Measurements from ENCODE around the gene RND3.

The RND3 gene

DNA sequence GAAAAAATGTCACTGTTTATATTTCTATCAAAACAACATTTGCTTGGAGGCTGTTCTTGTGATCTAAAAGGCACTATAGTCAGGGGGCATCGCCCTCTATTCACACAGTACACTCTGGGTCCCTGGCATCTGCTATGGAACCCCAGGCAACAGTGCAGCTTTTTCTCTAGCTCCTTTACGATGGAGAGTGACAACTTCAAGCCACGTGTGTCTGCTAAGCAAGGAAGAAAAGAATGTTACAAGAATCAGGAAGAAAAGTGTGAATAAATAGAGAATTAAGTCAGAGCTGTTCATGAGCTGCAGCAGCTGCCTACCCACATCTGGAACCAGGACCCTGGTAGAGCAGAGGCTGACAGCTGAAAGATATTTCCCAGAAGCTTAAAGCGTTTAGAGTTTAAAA lies 11.2 kb downstream of the RND3 start:
- no peak for DNase-seq (ENCODE audit: low spot score)

DNA sequence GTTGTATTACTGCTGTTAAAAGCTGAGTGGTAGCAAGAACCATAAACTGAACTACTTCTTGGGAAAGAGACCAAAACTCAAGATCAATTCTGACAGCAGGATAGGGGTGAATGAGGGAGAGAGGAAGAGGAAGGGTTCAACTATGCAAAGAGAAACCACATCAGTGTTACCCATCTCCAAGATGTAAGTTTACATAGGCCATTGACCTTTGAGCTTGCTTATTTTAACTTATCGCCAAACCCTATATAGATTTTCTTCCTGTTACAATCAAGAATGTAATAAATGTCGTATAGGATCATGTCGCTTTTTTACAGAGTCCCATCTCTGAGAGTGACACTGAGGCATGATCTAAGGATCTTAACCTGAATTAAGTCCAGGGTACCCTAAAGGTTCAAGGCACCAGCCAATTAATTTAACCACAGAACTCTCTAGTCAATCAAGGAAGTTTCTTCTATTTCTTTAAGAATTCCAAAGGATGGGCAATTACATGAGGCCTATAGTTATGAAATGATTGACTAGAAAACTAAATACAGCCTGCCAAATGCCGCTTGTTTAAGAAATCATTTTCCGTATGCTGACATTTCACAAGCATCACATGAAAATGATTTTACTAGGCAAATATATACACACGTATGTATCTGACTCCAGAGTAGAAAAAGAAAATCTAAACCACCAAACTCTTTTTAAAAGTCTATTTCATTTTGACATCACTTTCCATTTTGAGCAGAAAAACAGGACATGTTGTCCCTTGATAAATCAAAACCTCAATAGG lies 11.8 kb downstream of the RND3 start:
- DNase-seq (ENCODE audit: low spot score), result no peak

DNA sequence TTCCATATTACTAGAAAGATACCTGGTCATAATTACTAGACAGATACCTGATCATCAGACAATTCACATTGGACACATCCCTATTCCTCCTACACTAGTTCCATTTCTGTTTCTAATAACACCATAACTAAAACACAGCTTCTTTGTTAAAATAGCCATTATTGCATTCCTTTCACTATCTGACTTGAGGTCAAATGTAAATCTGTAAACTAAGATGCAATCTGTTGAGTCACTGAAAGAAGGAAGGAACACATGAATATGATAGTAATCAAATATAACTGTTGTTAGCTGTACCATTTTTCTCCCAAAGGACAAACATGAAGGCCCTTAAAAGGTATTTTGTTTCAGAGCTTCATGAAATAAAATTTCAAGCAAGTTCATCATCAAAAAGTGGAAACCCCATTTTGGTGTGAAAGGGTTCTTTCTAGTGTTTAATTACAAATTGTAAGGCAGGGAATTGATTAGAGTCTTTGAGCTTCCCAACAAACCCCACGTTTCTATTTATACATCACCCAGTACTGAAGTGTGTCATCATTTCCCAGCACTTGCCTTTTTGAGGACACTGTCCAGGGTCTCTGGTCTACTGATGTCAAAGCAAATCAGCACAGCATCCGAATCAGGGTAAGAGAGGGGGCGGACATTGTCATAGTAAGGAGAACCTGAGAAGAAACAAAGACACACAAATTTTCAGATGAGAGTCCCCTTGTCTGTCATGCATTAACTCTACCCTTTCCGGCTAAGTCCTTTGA lies 13.0 kb downstream of the RND3 start:
- no peak for DNase-seq (ENCODE audit: low spot score)

DNA sequence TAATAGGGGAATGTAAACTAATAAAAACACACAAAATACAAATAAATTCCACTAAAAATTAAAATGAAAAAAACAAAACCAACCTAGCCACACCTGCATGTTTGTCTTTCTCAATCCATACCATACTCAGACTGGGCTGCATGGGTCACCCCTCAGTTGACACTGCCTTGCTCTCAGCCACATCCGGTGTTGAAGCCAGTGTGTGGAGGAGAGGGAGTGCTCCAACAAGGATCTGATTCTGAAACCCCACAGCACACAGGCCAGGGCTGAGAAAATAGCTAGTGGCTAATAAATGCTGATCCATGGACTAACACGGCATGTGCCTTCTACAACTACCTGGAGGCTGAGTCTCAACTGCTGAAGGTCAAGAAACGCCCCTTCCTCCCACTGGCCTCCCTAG lies 13.7 kb downstream of the RND3 start:
- no peak for DNase-seq (ENCODE audit: low spot score)

DNA sequence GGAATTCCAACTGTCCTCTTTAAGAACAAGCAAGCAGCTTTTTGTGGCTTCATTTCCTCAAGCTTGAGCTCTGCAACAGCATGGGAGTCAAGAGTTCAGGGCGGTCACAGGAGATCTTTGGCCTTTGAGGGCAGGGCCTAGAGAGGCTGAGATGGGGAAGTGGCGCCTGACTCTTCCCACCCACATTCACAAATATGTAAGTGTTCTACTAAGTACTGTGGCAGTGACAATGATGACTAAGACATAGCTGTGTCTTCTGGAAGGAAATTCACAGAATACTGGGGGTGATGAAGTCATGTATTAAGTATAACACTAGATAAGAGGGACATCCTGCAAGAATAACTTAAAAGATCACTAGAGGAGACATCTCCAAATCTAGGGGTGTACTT lies 15.0 kb downstream of the RND3 start:
- DNase-seq (ENCODE audit: low spot score), result peak; percentile 79

DNA sequence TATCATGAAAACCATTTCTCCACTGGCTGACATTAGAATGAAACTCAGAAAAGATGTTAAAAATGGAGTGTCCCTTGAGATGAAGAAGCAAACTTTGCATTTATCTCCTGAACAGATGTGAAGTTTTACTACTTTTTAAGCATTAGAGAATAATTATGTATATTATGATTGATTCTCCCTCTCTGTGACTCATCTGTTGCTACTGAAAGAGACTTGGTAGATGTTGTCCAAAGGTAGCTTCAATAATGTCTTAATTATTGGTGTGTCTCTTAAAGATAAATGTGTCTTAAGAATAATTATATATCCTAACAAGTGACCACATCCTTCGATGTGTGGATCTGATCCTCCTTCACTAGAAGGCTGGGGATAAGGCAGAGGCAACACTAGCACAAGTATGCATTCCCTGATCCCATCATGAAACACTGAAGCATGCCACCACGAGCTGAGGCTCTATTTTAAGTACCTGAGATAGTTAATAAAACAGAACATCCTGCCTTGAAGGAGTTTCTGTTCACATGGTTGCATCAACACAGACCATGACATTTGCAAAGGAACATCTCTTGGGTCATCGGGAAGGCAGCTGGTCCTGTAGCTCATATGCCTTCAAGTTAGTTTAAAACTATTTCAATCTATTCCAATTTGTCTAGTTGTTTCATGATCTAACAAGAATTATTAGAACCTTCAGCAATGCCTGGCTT lies 15.5 kb downstream of the RND3 start:
- DNase-seq (ENCODE audit: low spot score), result no peak

DNA sequence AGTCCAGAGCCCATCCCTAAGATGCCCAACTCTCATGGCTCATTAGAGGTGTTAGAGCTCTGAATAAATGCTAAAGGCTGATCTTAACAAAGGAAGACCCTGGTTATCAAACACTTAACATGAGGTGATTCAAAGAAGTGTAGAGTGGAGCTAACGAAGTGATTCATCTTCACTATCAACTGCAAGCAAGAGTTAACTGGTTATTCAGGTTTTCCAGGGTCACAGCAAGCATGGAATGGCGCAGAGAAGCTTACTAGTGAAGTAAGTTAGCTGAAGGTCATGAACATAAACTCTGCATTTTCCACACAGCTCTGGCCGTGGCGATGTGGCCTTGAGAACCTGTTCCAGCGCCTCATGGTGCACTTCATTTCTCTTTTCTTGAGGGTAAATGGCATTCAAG lies 17.0 kb downstream of the RND3 start:
- no peak for DNase-seq (ENCODE audit: low spot score)

DNA sequence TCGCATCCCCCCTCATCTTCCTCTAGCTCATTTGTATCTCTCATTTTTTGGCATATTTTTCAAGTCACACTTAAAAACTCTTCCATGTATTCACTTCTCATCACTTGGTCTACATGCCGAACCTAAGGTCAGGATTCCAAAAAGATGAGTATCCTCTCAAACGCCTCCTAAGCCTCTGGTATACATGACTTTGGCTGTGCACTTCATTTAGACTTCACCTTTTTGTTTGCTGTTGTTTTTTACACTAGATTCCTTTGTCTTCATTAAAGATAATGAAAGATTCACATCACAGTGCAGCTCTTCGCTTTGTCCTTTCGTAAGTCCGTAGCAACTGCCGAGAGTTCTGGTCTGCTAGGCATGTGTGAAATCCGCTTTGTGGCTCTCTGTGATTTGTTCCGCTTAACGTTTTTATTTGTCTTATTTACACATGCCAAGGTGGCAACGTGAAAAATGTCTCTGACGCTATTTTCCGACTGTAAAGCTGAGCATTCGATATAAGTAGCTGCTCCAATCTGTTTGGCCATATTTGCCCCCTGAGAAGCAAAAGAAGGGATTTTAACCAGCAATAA lies 17.7 kb downstream of the RND3 start:
- no peak for DNase-seq (ENCODE audit: low spot score)

DNA sequence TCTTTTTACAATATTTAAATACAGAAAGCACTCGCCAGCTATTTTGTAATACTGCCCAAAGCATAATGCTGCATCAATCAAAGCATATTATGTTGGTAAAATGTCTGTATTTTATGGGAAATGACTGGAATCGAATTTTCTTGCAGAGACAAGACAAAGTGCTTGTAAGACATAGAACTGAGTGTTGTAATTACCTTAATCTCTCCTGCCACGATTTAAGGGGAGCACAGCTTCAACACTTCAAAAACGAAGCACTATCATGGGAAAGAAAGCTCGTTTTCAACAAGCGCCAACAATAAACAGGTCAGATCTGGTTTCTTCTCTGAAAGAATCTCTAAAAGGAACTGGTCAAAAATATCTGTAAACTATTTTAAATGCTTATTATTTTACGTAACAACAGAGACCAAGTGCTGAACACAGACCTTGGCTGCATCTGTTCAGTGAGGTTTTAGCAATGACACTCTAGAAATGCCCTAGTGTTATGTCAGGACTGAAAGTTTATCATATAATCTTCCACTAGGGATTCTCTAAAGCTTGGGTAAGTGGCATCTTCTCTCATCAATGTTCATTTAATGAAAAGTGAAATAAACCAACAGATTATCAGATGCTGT lies 19.0 kb downstream of the RND3 start:
- no peak for DNase-seq (ENCODE audit: low spot score)

DNA sequence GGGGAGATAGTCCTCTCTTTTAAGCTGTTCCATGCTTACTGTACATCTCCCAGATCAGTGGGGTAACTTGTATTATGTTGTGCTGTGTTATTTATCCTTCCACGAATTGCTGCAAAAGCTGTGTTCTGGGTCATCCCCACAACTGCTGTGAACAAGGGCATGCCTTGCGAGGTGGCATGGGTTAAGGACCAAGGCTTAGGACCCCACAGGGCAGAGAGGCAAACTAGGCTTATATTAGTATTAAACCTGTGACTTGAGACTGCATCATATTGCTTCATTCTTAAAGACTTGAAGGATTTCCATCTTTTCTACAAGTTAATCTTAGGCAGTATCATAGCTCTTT lies 19.9 kb downstream of the RND3 start:
- no peak for DNase-seq (ENCODE audit: low spot score)

DNA sequence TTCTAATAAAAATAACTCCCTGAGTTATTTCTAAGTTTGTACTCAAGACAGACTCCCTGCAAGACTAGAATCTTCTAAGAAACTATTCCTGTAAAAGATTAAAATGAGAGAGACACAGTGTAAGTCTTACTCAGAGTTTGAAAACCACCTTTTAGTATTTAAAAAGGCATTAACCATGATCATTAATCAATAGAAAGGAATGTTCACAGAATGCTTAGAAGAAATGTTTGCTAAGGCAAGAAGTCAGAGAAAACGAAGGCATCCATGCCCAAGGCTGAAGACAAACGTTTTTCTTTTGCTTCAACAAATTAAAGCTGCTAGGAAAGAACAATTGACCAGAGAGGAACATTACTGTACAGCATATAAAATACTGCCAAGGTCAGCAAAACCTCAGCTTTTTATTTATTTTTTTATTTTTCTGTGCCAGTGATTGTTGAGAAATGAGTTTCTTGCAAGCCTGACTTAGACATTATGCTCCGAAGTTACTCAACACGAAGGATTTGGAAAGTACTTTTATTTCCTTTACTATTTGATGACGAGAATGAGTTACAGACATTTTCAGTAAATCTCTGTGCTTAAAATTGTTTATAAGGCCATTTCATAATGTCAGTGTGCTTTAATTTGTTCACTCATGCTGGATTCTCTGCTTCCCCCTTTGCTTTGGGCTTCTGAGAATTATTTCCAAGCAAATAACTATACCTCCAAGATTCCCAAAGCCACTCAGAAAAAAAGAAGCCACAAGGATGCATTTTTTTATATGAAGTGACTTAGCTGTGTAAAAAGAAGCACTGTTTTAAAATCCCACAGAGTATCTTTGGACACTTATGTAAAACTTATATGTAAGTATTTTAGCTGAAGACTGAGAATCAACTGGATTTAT lies 20.5 kb downstream of the RND3 start:
- DNase-seq (ENCODE audit: low spot score), result no peak

DNA sequence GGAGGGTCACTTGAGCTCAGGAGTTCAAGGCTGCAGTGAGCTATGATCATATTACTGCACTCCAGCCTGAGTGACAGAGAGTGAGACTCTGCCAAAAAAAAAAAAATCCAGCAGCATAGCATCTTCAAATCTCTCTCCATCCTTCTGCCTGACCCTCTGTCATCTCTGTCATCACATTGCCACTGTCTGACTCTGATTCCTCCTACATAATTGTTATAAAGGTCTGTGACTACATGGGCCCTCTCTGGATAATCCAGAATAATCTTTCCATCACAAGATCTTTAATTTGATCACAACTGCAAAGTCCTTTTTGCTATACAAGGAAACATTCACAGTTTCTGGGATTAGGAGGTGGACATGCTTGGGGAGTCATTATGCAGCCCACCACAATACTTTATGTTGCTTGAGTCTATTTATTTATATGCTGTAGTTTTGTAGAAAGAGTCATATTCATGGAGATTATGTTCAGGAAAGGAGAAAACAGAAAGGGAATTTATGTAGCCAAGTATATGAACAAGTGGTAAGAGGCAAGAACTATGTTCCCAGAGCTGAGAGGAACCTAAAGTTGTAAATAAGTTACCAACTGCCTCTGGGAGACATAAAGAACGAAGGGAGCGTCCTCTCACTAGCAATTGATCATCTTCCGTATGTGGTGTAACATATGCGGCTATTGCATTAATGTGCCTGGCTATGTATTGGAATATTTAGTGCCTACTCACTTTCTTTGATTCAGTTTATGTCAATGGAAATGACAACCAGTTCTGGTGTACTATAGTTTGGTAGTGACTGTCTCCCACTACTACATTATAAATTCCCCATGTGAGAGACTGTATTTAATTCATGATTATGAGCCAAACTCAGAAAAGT lies 21.5 kb downstream of the RND3 start:
- DNase-seq (ENCODE audit: low spot score), result no peak

DNA sequence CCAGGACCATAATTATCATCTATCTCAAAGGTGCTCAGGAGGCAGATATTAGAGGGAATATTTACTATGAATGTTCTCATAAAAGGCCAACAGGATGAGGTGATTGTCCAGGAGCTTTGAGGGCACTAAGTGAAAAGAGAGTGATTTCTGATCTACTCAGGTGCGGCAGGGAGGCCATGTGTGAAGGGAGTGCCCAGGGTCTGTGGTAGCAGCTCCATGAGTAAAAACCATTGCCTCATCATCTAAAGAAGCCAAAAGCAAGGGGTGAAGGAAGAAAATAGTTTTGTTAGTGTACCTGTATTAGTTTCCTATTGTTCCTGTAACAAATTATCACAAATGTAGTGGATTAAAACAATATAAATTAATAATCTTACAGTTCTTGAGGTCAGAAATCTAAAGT lies 22.5 kb downstream of the RND3 start:
- DNase-seq (ENCODE audit: low spot score), result no peak

DNA sequence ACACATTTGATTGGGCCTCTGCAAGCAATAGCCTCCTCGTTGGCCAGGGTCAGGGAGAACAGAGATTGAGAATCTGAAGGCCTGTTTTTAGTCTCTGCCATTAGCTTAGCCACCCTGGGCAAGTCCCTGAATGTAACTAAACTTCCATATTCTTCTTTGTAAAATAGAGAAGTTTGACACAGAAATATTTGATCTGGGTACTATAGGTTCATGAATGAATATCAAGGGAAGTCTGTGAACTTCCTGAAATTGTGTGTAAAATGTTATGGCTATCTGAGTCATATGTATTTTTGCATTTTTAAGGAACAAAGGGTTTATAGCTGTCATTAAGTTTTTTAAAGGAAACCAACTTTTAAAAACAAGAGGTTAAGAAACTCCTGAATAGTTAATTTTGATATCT lies 23.2 kb downstream of the RND3 start:
- no peak for DNase-seq (ENCODE audit: low spot score)

DNA sequence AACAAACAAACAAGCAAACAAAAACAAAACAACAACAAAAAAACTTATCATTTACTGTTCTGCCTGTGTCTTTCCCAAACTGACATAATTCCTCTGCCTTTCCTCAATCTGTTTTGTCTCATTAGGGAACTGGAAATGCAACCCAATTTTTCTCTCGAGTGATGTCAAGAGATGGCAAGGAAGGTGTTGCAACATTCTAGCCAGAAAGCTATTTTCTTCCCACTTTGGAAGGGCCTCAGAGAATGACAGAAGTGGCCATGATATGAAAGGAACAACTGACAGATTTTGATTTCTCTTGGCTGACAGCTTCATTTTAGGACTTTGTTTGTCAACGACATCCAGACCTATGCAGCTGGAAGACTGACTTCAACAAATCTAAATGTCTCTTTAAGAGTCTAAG lies 24.7 kb downstream of the RND3 start:
- DNase-seq (ENCODE audit: low spot score), result no peak

DNA sequence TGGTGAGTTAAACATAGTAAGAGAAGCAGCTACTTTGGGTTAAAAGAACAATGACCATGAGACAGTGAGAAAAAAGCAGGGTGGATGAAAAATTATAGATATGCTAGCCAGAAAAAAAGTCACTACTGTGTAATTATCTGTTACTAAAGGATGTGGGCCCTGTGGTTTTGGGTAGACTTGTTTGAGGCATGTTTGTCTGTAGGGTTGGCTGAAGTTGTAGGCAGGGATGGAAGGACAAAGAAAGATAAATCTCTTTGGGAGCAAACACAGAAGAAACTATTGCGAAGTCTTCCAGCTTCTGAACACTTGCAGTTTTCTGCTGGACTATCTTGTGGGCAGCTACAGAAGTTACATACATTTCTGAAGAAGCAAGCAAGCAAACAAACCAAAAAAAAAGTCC lies 28.2 kb downstream of the RND3 start:
- peak; percentile 73 for DNase-seq (ENCODE audit: low spot score)

DNA sequence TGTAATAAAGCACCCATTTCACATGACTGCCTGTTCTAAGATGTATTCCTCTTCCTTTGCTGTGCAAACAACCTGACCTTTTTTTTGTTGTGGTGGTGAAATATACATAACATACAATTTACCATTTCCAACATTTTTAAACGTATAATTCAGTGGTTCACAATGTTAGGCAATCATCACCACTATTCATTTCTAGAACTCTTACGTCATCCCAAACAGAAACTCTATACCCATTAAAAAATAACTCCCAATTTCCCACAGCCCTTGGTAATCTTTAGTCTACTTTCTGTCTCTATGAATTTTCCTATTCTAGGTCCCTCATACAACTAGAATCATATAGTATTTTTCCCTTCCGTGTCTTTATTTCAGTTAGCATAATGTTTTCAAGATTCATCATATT lies 36.7 kb downstream of the RND3 start:
- DNase-seq (ENCODE audit: low spot score), result no peak

DNA sequence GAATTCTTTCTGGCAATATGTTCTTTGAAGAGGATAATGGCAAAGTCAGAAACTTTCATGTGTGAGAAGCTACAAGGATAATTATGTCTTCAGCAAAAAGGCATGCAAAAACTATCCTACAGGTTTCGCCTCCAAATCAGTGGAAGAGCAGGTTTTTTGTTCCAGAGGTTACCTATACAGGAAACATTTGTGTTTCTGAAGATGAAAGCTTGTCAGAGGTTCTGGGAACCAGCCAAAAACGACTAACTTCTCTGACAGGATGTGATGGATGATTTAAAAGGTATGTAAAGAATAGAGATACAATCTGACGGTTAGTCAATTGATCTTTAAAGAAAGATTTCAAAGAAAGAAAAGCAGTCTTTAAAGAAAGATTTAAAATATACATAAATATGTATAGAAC lies 37.6 kb downstream of the RND3 start:
- no peak for DNase-seq (ENCODE audit: low spot score)

DNA sequence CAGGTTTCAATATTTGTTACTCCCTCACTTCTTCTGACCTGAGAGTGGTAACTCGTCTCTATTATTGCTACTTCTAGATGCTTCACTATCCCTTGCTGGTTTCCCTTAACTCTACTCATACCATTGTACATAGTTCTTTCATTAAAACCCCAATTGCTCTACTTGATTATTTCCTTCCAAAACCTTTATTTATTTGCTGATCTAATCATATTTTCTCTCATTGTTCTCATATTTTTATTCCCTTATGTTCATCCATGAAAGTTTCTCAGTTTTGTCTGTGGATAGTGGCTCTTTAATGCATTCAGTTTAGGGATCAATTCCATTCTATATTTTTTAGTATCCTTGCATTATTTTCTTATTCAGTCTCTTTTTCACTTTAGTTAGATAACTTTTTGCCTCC lies 42.1 kb downstream of the RND3 start:
- no peak for DNase-seq (ENCODE audit: low spot score)

DNA sequence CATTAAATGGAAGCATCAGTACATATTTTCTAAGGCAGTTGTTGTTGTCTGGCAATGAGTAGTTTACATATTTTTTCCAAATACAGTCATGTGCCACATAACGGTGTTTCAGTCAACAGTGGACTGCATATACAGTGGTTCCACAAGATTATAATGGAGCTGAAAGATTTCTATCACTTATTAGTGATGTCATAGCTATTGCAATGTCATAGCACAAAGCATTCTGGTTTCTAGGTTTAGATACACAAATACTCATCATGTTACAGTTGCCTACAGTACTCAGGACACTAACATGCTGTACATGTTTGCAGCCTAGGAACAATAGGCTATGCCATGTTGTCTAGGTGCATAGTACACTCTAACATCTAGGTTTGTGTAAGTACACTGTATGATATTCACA lies 45.0 kb downstream of the RND3 start:
- no peak for DNase-seq (ENCODE audit: low spot score)

DNA sequence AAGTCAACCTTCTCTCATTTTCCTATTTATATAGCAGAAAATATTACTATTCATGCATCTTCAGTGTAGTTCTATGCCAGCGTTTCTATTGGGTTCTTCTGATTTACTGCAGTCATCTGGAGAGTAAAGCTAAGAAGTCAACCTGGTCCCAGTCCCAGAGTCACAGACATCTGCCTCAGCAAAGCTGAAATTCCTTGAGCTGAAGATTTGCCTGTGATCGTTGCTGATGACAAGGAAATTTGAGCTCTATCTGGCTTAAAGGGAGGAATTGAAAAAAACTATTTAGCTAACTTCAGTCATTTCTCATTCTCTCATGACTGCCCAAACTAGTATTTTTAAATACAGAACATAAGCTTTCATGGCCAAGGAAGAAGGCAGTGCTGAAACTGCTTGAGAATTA lies 45.7 kb downstream of the RND3 start:
- DNase-seq (ENCODE audit: low spot score), result no peak
